Fibroblast of skin of left quadriceps (primary cell): ENCODE data around the gene XYLT1.

Experiments used
- DNase-seq, 2 experiments: peaks; one replicate each; pipeline ENCODE4 v3.0.0-alpha.2; 2013; ENCODE audit warnings: low read depth in 2 of 2

Gene XYLT1

GRCh38 chr16:17229766-17230165 lies 241.0 kb downstream of the XYLT1 start:
- no peak for DNase-seq

- no peak for DNase-seq
Measured at GRCh38 chr16:17229131-17229530, 241.6 kb downstream of the XYLT1 start.

- no peak for DNase-seq
Measured at GRCh38 chr16:17228708-17229055, 242.1 kb downstream of the XYLT1 start.

- no peak for DNase-seq
Measured at GRCh38 chr16:17228048-17228707, 242.6 kb downstream of the XYLT1 start.

GRCh38 chr16:17227278-17227677 lies 243.5 kb downstream of the XYLT1 start:
- no peak for DNase-seq

- DNase-seq = peak; percentile 66 to 67
Measured at GRCh38 chr16:17225541-17225940, 245.2 kb downstream of the XYLT1 start.

- peak; percentile 91 to 92 for DNase-seq
Measured at GRCh38 chr16:17224879-17225281, 245.9 kb downstream of the XYLT1 start.

- DNase-seq = no peak
Measured at GRCh38 chr16:17224350-17224749, 246.4 kb downstream of the XYLT1 start.

GRCh38 chr16:17223576-17223975 lies 247.2 kb downstream of the XYLT1 start:
- DNase-seq = no peak

- DNase-seq = no peak
Measured at GRCh38 chr16:17222871-17223401, 247.8 kb downstream of the XYLT1 start.

GRCh38 chr16:17219991-17220390 lies 250.8 kb downstream of the XYLT1 start:
- DNase-seq = no peak

- DNase-seq = no peak
Measured at GRCh38 chr16:17215936-17216335, 254.8 kb downstream of the XYLT1 start.

GRCh38 chr16:17215306-17215705 lies 255.5 kb downstream of the XYLT1 start:
- DNase-seq = no peak

- DNase-seq = no peak
Measured at GRCh38 chr16:17213974-17214373, 256.8 kb downstream of the XYLT1 start.

- DNase-seq = no peak
Measured at GRCh38 chr16:17213025-17213424, 257.7 kb downstream of the XYLT1 start.

- DNase-seq = no peak
Measured at GRCh38 chr16:17212606-17213005, 258.2 kb downstream of the XYLT1 start.

GRCh38 chr16:17211797-17212196 lies 259.0 kb downstream of the XYLT1 start:
- no peak for DNase-seq

GRCh38 chr16:17206712-17207111 lies 264.0 kb downstream of the XYLT1 start:
- no peak for DNase-seq

- peak; percentile 78 to 81 for DNase-seq
Measured at GRCh38 chr16:17205279-17206211, 265.2 kb downstream of the XYLT1 start.

GRCh38 chr16:17204644-17205043 lies 266.1 kb downstream of the XYLT1 start:
- DNase-seq = no peak

GRCh38 chr16:17204206-17204605 lies 266.6 kb downstream of the XYLT1 start:
- DNase-seq = no peak

- no peak for DNase-seq
Measured at GRCh38 chr16:17203424-17203823, 267.3 kb downstream of the XYLT1 start.

- DNase-seq = no peak
Measured at GRCh38 chr16:17199135-17199534, 271.6 kb downstream of the XYLT1 start.
